Esophagus squamous epithelium (tissue), 4 donors: ENCODE results near the gene MAML3.

Experiments used
- CTCF ChIP-seq, 6 experiments: fragments of 450-650 bp in 4 of 6; fragments of 200-600 bp in 2 of 6; sonication (generic) in 2 of 6; IDR thresholded peaks; one replicate each; pipeline ENCODE4 v1.5.1; 2016 to 2019; ENCODE audit warnings: antibody characterized with exemption in 6 of 6, mild to moderate bottlenecking in 4 of 6, moderate library complexity in 4 of 6
- POLR2A ChIP-seq, 4 donors: fragments of 450-650 bp; IDR thresholded peaks; one replicate each; pipeline ENCODE4 v1.6.1; 2017; ENCODE audit warnings: antibody characterized with exemption in 4 of 4, mild to moderate bottlenecking in 4 of 4, moderate library complexity in 3 of 4

DNA sequence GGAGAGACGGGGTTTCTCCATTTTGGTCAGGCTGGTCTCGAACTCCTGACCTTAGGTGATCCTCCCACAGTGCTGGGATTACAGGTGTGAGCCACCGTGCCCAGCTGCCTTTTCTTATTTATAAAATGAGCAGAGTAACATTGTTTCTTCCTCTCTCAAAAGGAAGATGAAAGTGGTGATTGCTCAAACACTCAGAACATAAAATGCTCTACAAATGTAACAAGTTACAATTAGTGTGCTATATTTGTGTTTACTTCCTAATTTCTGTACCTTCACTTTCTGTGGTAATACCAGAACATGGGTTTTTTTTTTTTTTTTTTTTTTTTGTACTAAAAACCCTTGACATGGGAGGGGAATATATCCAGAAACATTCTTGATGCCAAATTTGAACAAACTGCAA, 290.5 kb downstream of the MAML3 start:
- TF ChIP-seq CTCF (IDR thresholded peaks at IDR 0.05) (no peak), POLR2A (IDR thresholded peaks at IDR 0.05) (no peak)
